Ectodermal cell (in vitro differentiated cells): ENCODE measurements around the gene DNM2.

ENCODE experiments used
- H3K27ac ChIP-seq: 2 replicates; pipeline ENCODE4 v1.7.0; 2013; ENCODE audit warnings: mild to moderate bottlenecking, low read depth, low read length; ENCODE audit not compliant: insufficient read depth, poor library complexity, severe bottlenecking
- H3K27me3 ChIP-seq: 2 replicates; pipeline ENCODE4 v1.7.0; 2013; ENCODE audit warnings: mild to moderate bottlenecking, low read length; ENCODE audit not compliant: insufficient read depth, control insufficient read depth, poor library complexity, severe bottlenecking
- H3K36me3 ChIP-seq: one replicate; pipeline ENCODE4 v1.7.0; 2013; ENCODE audit warnings: low read length; ENCODE audit not compliant: control insufficient read depth, insufficient read depth
- H3K4me1 ChIP-seq: one replicate; pipeline ENCODE4 v1.7.0; 2013; ENCODE audit warnings: low read length; ENCODE audit not compliant: control insufficient read depth, insufficient read depth
- H3K4me3 ChIP-seq: 2 replicates; pipeline ENCODE4 v1.7.0; 2013; ENCODE audit warnings: low read depth, low read length, control low read depth; ENCODE audit not compliant: insufficient read depth
- H3K9me3 ChIP-seq: 2 replicates; pipeline ENCODE4 v1.7.0; 2013; ENCODE audit warnings: mild to moderate bottlenecking, low read length, moderate library complexity; ENCODE audit not compliant: control insufficient read depth
- WGBS, 2 experiments: methylation state at CpG; one replicate each; pipeline ENCODE4 v1.1.7; 2013; ENCODE audit warnings: missing lambda C conversion rate in 2 of 2; 5-methylcytosine and 5-hydroxymethylcytosine counted together

Gene DNM2

GRCh38 chr19:10723591-10723990 lies 5.7 kb downstream of the DNM2 start:
- Histone ChIP-seq H3K36me3 (no peaks in the 10 kb centered on the region), H3K9me3 (no peaks in the 10 kb centered on the region), H3K4me1 (peaks cover 8% of the 10 kb centered on the region), H3K4me3 (no peak overlapping the region), H3K27ac (no peak overlapping the region), H3K27me3 (no peaks in the 10 kb centered on the region)
- 95 to 96% methylated on average over 3 of the region's 3 CpGs for WGBS, 2 experiments

- H3K4me3 ChIP-seq: no peak overlapping the region
- WGBS, 2 experiments: 95 to 98% methylated on average over 12 of the region's 12 CpGs
- no peaks in the 10 kb centered on the region for H3K36me3 ChIP-seq
- no peak overlapping the region for H3K27ac ChIP-seq
- H3K9me3 ChIP-seq: no peaks in the 10 kb centered on the region
- no peaks in the 10 kb centered on the region for H3K27me3 ChIP-seq
- H3K4me1 ChIP-seq: peaks cover 2% of the 10 kb centered on the region
Observed at GRCh38 chr19:10724573-10725071, 6.7 kb downstream of the DNM2 start.

GRCh38 chr19:10725415-10725814 lies 7.5 kb downstream of the DNM2 start:
- no peaks in the 10 kb centered on the region for H3K9me3 ChIP-seq
- no peak overlapping the region for H3K4me3 ChIP-seq
- WGBS, 2 experiments: 95 to 97% methylated on average over 4 of the region's 4 CpGs
- no peaks in the 10 kb centered on the region for H3K4me1 ChIP-seq
- H3K27me3 ChIP-seq: no peaks in the 10 kb centered on the region
- H3K36me3 ChIP-seq: no peaks in the 10 kb centered on the region
- H3K27ac ChIP-seq: no peak overlapping the region

- Histone ChIP-seq H3K27ac (no peak overlapping the region), H3K4me1 (no peaks in the 10 kb centered on the region), H3K36me3 (no peaks in the 10 kb centered on the region), H3K9me3 (no peaks in the 10 kb centered on the region), H3K4me3 (no peak overlapping the region), H3K27me3 (no peaks in the 10 kb centered on the region)
- 96% methylated on average over 10 of the region's 10 CpGs for WGBS, 2 experiments
Observed at GRCh38 chr19:10726268-10726667, 8.4 kb downstream of the DNM2 start.

- H3K27ac ChIP-seq: no peak overlapping the region
- H3K4me1 ChIP-seq: no peaks in the 10 kb centered on the region
- H3K27me3 ChIP-seq: no peaks in the 10 kb centered on the region
- WGBS, 2 experiments: 96% methylated on average over 14 of the region's 14 CpGs
- no peak overlapping the region for H3K4me3 ChIP-seq
- no peaks in the 10 kb centered on the region for H3K9me3 ChIP-seq
- H3K36me3 ChIP-seq: no peaks in the 10 kb centered on the region
Observed at GRCh38 chr19:10727685-10728201, 9.9 kb downstream of the DNM2 start.

- H3K36me3 ChIP-seq: no peaks in the 10 kb centered on the region
- 95 to 96% methylated on average over 14 of the region's 14 CpGs for WGBS, 2 experiments
- no peak overlapping the region for H3K27ac ChIP-seq
- H3K4me1 ChIP-seq: no peaks in the 10 kb centered on the region
- no peak overlapping the region for H3K4me3 ChIP-seq
- H3K27me3 ChIP-seq: no peaks in the 10 kb centered on the region
- H3K9me3 ChIP-seq: no peaks in the 10 kb centered on the region
Observed at GRCh38 chr19:10729411-10729810, 11.5 kb downstream of the DNM2 start.

- 93 to 95% methylated on average over 12 of the region's 12 CpGs for WGBS, 2 experiments
- H3K4me3 ChIP-seq: no peak overlapping the region
- no peaks in the 10 kb centered on the region for H3K9me3 ChIP-seq
- no peaks in the 10 kb centered on the region for H3K27me3 ChIP-seq
- no peak overlapping the region for H3K27ac ChIP-seq
- no peaks in the 10 kb centered on the region for H3K36me3 ChIP-seq
- no peaks in the 10 kb centered on the region for H3K4me1 ChIP-seq
Observed at GRCh38 chr19:10730932-10731331, 13.1 kb downstream of the DNM2 start.

- Histone ChIP-seq H3K9me3 (no peaks in the 10 kb centered on the region), H3K27ac (no peak overlapping the region), H3K36me3 (no peaks in the 10 kb centered on the region), H3K4me3 (no peak overlapping the region), H3K4me1 (no peaks in the 10 kb centered on the region), H3K27me3 (no peaks in the 10 kb centered on the region)
- 94 to 95% methylated on average over 5 of the region's 5 CpGs for WGBS, 2 experiments
Observed at GRCh38 chr19:10735741-10736140, 17.9 kb downstream of the DNM2 start.

- Histone ChIP-seq H3K9me3 (no peaks in the 10 kb centered on the region), H3K4me3 (no peak overlapping the region), H3K27me3 (no peaks in the 10 kb centered on the region), H3K36me3 (no peaks in the 10 kb centered on the region), H3K27ac (no peak overlapping the region), H3K4me1 (no peaks in the 10 kb centered on the region)
- 93 to 94% methylated on average over 6 of the region's 6 CpGs for WGBS, 2 experiments
Observed at GRCh38 chr19:10736189-10736588, 18.3 kb downstream of the DNM2 start.

GRCh38 chr19:10736916-10737551 lies 19.2 kb downstream of the DNM2 start:
- no peaks in the 10 kb centered on the region for H3K9me3 ChIP-seq
- no peak overlapping the region for H3K4me3 ChIP-seq
- no peaks in the 10 kb centered on the region for H3K36me3 ChIP-seq
- H3K4me1 ChIP-seq: no peaks in the 10 kb centered on the region
- no peak overlapping the region for H3K27ac ChIP-seq
- no peaks in the 10 kb centered on the region for H3K27me3 ChIP-seq
- 89 to 91% methylated on average over 9 of the region's 9 CpGs for WGBS, 2 experiments
